ENCODE measurements around the gene TTC39C. TPM values are rescaled to one million over a fixed set of nuclear protein-coding genes. Genes with fewer than 3 reads are reported as not detected.
"Not testable (repeated sequence)": the region's sequence is repeated elsewhere in the genome, so short reads cannot be mapped to it uniquely, and the experiment has no call there.

TTC39C gene
- total RNA-seq, 1 donor from 2014 or later, result 9.9 TPM

DNA sequence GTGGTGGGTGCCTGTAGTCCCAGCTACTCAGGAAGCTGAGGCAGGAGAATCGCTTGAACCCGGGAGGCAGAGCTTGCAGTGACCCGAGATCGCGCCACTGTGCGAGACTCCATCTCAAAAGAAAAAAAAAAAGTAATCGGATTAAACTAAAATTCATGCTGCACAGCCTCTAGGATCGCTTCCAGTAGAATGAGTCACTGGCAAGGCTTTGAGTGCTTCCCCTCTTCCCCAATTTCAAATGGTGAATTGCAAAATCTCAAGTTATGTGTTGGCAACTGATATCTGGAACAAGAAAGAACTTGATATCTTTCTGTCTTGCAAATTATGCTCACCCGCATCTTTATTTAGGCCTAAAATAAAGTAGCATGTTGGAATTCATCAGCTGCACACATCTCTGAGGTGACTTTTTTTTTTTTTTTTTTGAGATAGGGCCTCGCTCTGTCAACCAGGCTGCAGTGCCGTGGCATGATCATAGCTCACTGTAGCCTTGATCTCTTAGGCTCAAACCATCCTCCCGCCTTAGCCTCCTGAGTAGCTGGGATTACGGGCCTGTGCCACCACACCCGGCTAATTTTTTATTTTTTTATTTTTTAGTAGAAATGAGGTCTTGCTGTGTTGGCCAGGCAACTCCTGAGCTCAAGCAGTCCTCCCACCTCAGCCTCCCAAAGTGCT lies 12.7 kb downstream of the TTC39C start:
- Histone ChIP-seq H3K36me3 (ENCODE audit: control insufficient read depth in 3 of 3, insufficient read depth in 3 of 3, low read length in 3 of 3) (no peaks in the 10 kb centered on the region), H3K9ac (ENCODE audit: low read depth in 1 of 3, low read length in 3 of 3) (no peak overlapping the region), H3K4me1 (ENCODE audit: control insufficient read depth in 3 of 3, insufficient read depth in 3 of 3, low read length in 3 of 3) (no peaks in the 10 kb centered on the region), H3K27me3 (ENCODE audit: control insufficient read depth in 3 of 3, insufficient read depth in 3 of 3, low read length in 3 of 3) (no peaks in the 10 kb centered on the region), H3K9me3 (ENCODE audit: control insufficient read depth in 3 of 3, low read length in 3 of 3) (no peaks in the 10 kb centered on the region), H3K27ac (ENCODE audit: low read depth, low read length) (no peak overlapping the region), H3K4me3 (ENCODE audit: low read length in 3 of 3) (no peak overlapping the region)

DNA sequence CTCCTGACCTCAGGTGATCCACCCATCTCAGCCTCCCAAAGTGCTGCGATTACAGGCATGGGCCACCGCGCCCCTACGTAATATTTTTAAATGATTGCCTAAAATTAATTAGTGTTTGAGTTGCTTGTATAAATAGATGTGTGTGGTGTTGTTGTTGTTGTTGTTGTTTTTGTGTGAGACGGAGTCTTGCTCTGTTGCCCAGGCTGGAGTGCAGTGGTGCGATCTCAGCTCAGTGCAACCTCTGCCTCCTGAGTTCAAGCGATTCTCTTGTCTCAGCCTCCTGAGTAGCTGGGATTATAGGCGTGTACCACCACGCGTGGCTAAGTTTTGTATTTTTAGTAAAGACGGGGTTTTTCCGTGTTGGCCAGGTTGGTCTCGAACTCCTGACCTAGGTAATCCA lies 14.4 kb downstream of the TTC39C start:
- not testable (repeated sequence) for H3K27me3 ChIP-seq (ENCODE audit: control insufficient read depth in 3 of 3, insufficient read depth in 3 of 3, low read length in 3 of 3); H3K4me3 ChIP-seq (ENCODE audit: low read length in 3 of 3); H3K9me3 ChIP-seq (ENCODE audit: control insufficient read depth in 3 of 3, low read length in 3 of 3); H3K4me1 ChIP-seq (ENCODE audit: control insufficient read depth in 3 of 3, insufficient read depth in 3 of 3, low read length in 3 of 3); H3K36me3 ChIP-seq (ENCODE audit: control insufficient read depth in 3 of 3, insufficient read depth in 3 of 3, low read length in 3 of 3); H3K27ac ChIP-seq (ENCODE audit: low read depth, low read length); H3K9ac ChIP-seq (ENCODE audit: low read depth in 1 of 3, low read length in 3 of 3)

DNA sequence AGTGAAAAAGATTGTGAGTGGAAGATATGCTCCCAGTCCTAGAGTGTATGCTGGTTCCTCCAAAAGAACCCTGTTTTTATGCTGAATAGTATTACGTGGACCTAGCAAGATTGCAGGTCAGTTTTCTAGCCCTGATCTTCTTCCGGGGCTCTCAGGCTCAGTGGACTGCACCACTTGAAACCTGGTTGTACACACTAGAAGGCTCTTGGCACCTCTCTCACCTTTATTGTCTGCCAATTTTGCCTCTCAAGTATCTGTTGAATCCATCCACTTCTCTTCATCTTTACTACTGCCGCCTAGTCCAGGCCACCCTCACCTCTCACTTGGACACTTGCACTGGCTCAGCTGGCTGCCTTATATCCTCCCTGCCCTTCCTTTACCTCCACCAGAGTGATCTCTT lies 16.8 kb downstream of the TTC39C start:
- Histone ChIP-seq H3K27me3 (ENCODE audit: control insufficient read depth in 3 of 3, insufficient read depth in 3 of 3, low read length in 3 of 3) (no peaks in the 10 kb centered on the region), H3K36me3 (ENCODE audit: control insufficient read depth in 3 of 3, insufficient read depth in 3 of 3, low read length in 3 of 3) (no peaks in the 10 kb centered on the region), H3K4me1 (ENCODE audit: control insufficient read depth in 3 of 3, insufficient read depth in 3 of 3, low read length in 3 of 3) (no peaks in the 10 kb centered on the region), H3K9me3 (ENCODE audit: control insufficient read depth in 3 of 3, low read length in 3 of 3) (no peaks in the 10 kb centered on the region), H3K9ac (ENCODE audit: low read depth in 1 of 3, low read length in 3 of 3) (no peak overlapping the region), H3K4me3 (ENCODE audit: low read length in 3 of 3) (no peak overlapping the region), H3K27ac (ENCODE audit: low read depth, low read length) (no peak overlapping the region)

DNA sequence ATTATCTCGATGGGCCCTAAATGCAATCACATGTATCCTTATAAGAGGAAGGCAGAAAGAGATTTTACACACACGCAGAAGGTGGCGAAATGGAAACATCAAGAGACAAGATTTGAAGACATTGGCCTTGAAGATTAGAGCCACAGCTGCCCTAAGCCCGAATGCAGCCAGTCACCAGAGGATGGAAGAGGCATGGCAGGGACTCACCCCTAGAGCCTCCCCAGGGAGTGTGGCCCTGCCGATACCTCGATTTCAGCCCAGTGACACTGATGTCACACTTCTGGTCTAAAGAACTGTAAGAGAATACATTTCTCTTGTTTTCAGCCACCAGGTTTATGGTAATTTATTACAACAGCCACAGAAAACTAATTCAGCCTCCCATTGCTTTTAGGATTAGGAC lies 17.4 kb downstream of the TTC39C start:
- no peaks in the 10 kb centered on the region for H3K36me3 ChIP-seq (ENCODE audit: control insufficient read depth in 3 of 3, insufficient read depth in 3 of 3, low read length in 3 of 3)
- H3K4me1 ChIP-seq (ENCODE audit: control insufficient read depth in 3 of 3, insufficient read depth in 3 of 3, low read length in 3 of 3), result no peaks in the 10 kb centered on the region
- no peak overlapping the region for H3K4me3 ChIP-seq (ENCODE audit: low read length in 3 of 3)
- no peak overlapping the region for H3K9ac ChIP-seq (ENCODE audit: low read depth in 1 of 3, low read length in 3 of 3)
- H3K27me3 ChIP-seq (ENCODE audit: control insufficient read depth in 3 of 3, insufficient read depth in 3 of 3, low read length in 3 of 3), result no peaks in the 10 kb centered on the region
- H3K27ac ChIP-seq (ENCODE audit: low read depth, low read length), result no peak overlapping the region
- no peaks in the 10 kb centered on the region for H3K9me3 ChIP-seq (ENCODE audit: control insufficient read depth in 3 of 3, low read length in 3 of 3)

DNA sequence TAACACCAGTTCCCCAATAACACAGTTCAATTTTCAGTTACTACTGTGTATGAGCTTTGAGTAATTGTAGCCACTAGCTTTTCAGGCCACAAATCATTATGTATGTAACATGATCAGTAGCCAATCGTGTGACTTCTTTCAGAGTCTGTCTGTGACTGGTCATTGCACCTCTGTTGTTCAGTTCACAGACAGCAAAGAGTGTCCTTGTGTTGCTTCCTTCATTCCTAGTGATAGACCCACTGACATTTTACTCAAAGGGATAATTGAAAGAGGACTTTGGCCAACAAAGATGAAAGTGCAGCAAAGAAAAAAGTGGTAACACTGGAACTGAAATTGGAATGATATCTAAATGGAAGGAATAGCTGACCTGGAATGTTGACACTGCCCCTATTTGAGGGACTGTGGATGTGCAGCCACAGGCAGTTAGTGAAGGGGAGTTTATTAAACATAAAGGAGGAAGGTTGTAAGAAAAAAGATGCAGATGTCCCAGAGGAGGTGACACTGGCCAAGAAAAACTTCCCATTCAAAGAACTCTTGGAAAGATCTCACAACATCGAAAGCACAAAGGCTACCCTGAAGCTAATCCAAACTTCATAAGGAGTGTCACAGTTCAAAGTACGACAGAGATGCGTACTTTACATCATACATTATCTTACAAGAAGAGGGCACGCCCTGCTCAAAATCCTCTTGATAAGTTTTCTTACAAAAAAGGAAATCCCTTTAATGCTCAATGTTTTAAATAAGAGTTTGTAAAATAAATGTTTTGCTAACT lies 19.3 kb downstream of the TTC39C start:
- Histone ChIP-seq H3K36me3 (ENCODE audit: control insufficient read depth in 3 of 3, insufficient read depth in 3 of 3, low read length in 3 of 3) (no peaks in the 10 kb centered on the region), H3K9me3 (ENCODE audit: control insufficient read depth in 3 of 3, low read length in 3 of 3) (no peaks in the 10 kb centered on the region), H3K4me3 (ENCODE audit: low read length in 3 of 3) (no peak overlapping the region), H3K27ac (ENCODE audit: low read depth, low read length) (no peak overlapping the region), H3K27me3 (ENCODE audit: control insufficient read depth in 3 of 3, insufficient read depth in 3 of 3, low read length in 3 of 3) (no peaks in the 10 kb centered on the region), H3K4me1 (ENCODE audit: control insufficient read depth in 3 of 3, insufficient read depth in 3 of 3, low read length in 3 of 3) (no peaks in the 10 kb centered on the region), H3K9ac (ENCODE audit: low read depth in 1 of 3, low read length in 3 of 3) (no peak overlapping the region)

DNA sequence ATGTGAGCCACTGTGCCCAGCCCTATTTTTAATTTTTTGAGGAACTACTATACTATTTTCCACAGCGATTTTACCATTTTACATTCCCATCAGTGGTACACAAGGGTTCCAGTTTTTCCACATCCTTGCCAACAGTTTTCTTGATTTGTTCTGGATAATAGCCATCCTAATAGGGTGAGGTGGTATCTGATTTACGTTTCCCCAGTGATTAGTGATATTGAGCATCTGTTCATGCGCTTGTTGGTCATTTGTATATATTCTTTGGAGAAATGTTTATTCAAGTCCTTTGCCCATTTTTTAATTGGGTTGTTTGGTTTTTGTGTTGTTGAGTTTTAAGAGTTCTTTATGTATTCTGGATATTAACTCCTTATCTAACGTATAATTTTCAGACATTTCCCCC lies 20.8 kb downstream of the TTC39C start:
- H3K4me3 ChIP-seq (ENCODE audit: low read length in 3 of 3), result no peak overlapping the region
- no peak overlapping the region for H3K9ac ChIP-seq (ENCODE audit: low read depth in 1 of 3, low read length in 3 of 3)
- H3K4me1 ChIP-seq (ENCODE audit: control insufficient read depth in 3 of 3, insufficient read depth in 3 of 3, low read length in 3 of 3), result no peaks in the 10 kb centered on the region
- H3K27ac ChIP-seq (ENCODE audit: low read depth, low read length), result no peak overlapping the region
- H3K9me3 ChIP-seq (ENCODE audit: control insufficient read depth in 3 of 3, low read length in 3 of 3), result no peaks in the 10 kb centered on the region
- H3K36me3 ChIP-seq (ENCODE audit: control insufficient read depth in 3 of 3, insufficient read depth in 3 of 3, low read length in 3 of 3), result no peaks in the 10 kb centered on the region
- H3K27me3 ChIP-seq (ENCODE audit: control insufficient read depth in 3 of 3, insufficient read depth in 3 of 3, low read length in 3 of 3), result no peaks in the 10 kb centered on the region

DNA sequence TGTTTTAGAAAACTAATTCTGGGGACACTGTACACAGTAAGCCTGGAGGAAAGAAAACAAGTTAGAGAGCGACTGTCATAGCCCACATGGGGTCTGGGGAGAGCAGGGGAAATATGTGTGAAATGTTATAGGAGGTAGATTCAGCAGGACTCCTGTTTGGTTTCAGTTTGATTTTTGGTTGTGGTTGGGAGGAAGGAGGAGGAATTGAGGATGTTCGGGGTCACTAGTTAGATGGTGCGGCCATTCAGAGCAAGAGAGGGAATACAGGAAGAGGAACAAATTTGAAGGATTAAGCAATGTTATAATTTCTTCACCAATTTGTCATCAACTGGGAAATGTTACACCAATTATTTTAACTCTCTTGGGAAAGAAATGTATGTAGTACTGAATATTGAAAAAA lies 25.1 kb downstream of the TTC39C start:
- H3K27me3 ChIP-seq (ENCODE audit: control insufficient read depth in 3 of 3, insufficient read depth in 3 of 3, low read length in 3 of 3), result no peaks in the 10 kb centered on the region
- no peak overlapping the region for H3K4me3 ChIP-seq (ENCODE audit: low read length in 3 of 3)
- H3K27ac ChIP-seq (ENCODE audit: low read depth, low read length), result no peak overlapping the region
- H3K4me1 ChIP-seq (ENCODE audit: control insufficient read depth in 3 of 3, insufficient read depth in 3 of 3, low read length in 3 of 3), result no peaks in the 10 kb centered on the region
- H3K9ac ChIP-seq (ENCODE audit: low read depth in 1 of 3, low read length in 3 of 3), result no peak overlapping the region
- H3K9me3 ChIP-seq (ENCODE audit: control insufficient read depth in 3 of 3, low read length in 3 of 3), result no peaks in the 10 kb centered on the region
- H3K36me3 ChIP-seq (ENCODE audit: control insufficient read depth in 3 of 3, insufficient read depth in 3 of 3, low read length in 3 of 3), result no peaks in the 10 kb centered on the region

DNA sequence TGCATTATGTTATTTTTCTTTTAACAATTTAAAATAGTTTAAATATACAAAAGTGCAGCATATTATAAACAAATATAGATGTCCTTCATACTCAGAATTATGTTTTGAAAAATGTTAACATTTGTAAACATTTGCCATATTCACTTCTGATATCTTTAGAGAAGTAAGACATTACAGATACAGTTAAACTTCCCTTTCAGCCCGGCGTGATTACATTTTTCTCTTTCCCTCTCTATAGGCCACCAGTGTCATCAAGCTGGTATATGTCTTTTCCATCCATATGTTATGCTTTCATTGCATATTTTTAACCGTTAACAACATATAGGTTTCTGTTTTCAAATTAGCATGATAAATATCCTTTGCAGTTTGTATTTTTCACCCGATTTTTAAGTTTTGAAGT lies 27.1 kb downstream of the TTC39C start:
- H3K4me3 ChIP-seq (ENCODE audit: low read length in 3 of 3), result no peak overlapping the region
- no peaks in the 10 kb centered on the region for H3K9me3 ChIP-seq (ENCODE audit: control insufficient read depth in 3 of 3, low read length in 3 of 3)
- no peak overlapping the region for H3K9ac ChIP-seq (ENCODE audit: low read depth in 1 of 3, low read length in 3 of 3)
- H3K4me1 ChIP-seq (ENCODE audit: control insufficient read depth in 3 of 3, insufficient read depth in 3 of 3, low read length in 3 of 3), result no peaks in the 10 kb centered on the region
- H3K36me3 ChIP-seq (ENCODE audit: control insufficient read depth in 3 of 3, insufficient read depth in 3 of 3, low read length in 3 of 3), result no peaks in the 10 kb centered on the region
- no peak overlapping the region for H3K27ac ChIP-seq (ENCODE audit: low read depth, low read length)
- no peaks in the 10 kb centered on the region for H3K27me3 ChIP-seq (ENCODE audit: control insufficient read depth in 3 of 3, insufficient read depth in 3 of 3, low read length in 3 of 3)

DNA sequence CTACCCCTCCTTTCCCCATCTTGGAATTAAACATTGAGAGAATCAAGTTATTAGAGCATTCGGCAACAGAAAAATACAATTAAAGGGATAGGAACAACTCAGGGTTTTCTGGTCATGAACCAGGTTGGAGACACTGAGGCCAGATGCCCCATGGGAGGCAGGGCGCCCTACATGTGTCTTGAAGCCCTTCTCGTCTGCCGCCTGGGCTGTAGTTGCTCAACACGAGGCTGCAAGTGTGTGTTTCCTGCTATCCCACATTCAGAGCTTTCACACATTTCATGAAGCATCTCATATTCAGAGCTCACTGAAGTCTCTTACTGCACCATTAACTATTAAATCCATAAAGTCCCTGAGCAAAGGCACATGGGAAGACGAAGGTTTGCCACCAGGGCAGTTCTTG lies 28.8 kb downstream of the TTC39C start:
- H3K4me3 ChIP-seq (ENCODE audit: low read length in 3 of 3), result no peak overlapping the region
- no peak overlapping the region for H3K27ac ChIP-seq (ENCODE audit: low read depth, low read length)
- no peak overlapping the region for H3K9ac ChIP-seq (ENCODE audit: low read depth in 1 of 3, low read length in 3 of 3)
- no peaks in the 10 kb centered on the region for H3K4me1 ChIP-seq (ENCODE audit: control insufficient read depth in 3 of 3, insufficient read depth in 3 of 3, low read length in 3 of 3)
- no peaks in the 10 kb centered on the region for H3K9me3 ChIP-seq (ENCODE audit: control insufficient read depth in 3 of 3, low read length in 3 of 3)
- H3K27me3 ChIP-seq (ENCODE audit: control insufficient read depth in 3 of 3, insufficient read depth in 3 of 3, low read length in 3 of 3), result no peaks in the 10 kb centered on the region
- no peaks in the 10 kb centered on the region for H3K36me3 ChIP-seq (ENCODE audit: control insufficient read depth in 3 of 3, insufficient read depth in 3 of 3, low read length in 3 of 3)

DNA sequence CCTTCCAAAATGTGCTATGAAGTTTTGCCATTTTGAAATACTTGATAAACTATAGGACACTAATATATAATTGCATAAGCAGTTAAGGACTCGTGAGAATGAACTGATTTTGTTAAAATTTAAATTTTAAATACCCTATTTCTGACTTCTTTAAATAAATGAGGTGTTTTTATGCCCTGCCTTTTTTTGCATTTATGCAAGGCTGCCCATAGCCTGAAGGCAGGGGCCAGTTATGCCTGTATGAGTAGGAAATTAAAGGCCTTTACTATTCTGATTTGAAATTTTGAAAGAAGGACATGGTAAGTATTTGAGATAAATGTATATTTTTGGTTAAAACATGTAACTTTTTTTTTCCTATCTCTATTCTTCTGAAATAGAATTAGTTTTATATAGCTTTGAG lies 33.7 kb downstream of the TTC39C start:
- no peaks in the 10 kb centered on the region for H3K9me3 ChIP-seq (ENCODE audit: control insufficient read depth in 3 of 3, low read length in 3 of 3)
- no peaks in the 10 kb centered on the region for H3K4me1 ChIP-seq (ENCODE audit: control insufficient read depth in 3 of 3, insufficient read depth in 3 of 3, low read length in 3 of 3)
- H3K9ac ChIP-seq (ENCODE audit: low read depth in 1 of 3, low read length in 3 of 3), result no peak overlapping the region
- no peak overlapping the region for H3K4me3 ChIP-seq (ENCODE audit: low read length in 3 of 3)
- H3K27me3 ChIP-seq (ENCODE audit: control insufficient read depth in 3 of 3, insufficient read depth in 3 of 3, low read length in 3 of 3), result no peaks in the 10 kb centered on the region
- no peaks in the 10 kb centered on the region for H3K36me3 ChIP-seq (ENCODE audit: control insufficient read depth in 3 of 3, insufficient read depth in 3 of 3, low read length in 3 of 3)
- no peak overlapping the region for H3K27ac ChIP-seq (ENCODE audit: low read depth, low read length)
